ENCODE data around the gene BHMT.

DNA sequence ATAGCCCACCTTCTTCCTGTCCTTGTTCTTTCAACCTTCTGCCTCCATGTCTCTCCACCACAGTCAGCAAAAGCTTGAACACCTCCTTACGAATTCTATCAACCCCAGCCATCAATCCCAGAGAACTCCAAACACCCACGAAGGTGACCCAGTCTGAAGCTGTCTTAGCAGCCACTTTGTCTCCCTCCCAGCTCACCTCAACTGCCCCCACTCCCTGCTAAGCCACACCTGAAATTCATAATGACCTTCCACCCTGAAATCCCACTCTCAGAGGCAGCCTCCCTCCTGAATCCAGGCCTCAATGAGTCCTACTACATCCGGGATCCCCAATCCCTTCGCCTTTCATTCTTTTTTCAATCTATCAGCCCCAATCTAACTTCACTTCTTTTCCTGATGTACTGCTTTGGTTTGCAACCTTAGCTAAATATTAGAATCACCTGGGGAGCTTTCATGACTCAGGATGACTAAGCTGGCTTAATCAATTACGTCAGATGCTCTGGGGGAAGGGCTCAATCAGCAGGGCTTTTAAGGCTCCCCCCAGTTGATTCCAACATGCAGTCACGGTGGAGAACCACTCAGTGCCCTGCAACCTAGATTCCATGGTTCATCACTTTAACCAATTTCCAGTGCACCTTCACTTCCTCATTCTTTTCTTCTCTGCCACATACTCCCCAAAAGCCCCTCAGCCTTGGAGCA lies 32.2 kb downstream of the BHMT start:
- TF ChIP-seq, protein P1, sequence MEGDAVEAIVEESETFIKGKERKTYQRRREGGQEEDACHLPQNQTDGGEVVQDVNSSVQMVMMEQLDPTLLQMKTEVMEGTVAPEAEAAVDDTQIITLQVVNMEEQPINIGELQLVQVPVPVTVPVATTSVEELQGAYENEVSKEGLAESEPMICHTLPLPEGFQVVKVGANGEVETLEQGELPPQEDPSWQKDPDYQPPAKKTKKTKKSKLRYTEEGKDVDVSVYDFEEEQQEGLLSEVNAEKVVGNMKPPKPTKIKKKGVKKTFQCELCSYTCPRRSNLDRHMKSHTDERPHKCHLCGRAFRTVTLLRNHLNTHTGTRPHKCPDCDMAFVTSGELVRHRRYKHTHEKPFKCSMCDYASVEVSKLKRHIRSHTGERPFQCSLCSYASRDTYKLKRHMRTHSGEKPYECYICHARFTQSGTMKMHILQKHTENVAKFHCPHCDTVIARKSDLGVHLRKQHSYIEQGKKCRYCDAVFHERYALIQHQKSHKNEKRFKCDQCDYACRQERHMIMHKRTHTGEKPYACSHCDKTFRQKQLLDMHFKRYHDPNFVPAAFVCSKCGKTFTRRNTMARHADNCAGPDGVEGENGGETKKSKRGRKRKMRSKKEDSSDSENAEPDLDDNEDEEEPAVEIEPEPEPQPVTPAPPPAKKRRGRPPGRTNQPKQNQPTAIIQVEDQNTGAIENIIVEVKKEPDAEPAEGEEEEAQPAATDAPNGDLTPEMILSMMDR (IDR thresholded peaks at IDR 0.05; ENCODE audit: low read depth, low read length, poor library complexity, severe bottlenecking) = no peak
- no peak for TF ChIP-seq EZH2phosphoT487 (IDR thresholded peaks at IDR 0.05; ENCODE audit: borderline replicate concordance, low read length)
